Omental fat pad (tissue), 4 donors: ENCODE results near the gene METAP1D. TPM values are rescaled to one million over a fixed set of nuclear protein-coding genes. Genes with fewer than 3 reads are reported as not detected.
"Not testable (repeated sequence)": the region's sequence is repeated elsewhere in the genome, so short reads cannot be mapped to it uniquely, and the experiment has no call there.

Experiments
- ATAC-seq: fragments of 150-250 bp; one replicate; pipeline ENCODE4 v1.9.1; 2016; ENCODE audit warnings: mild to moderate bottlenecking, moderate library complexity; ENCODE audit not compliant: low FRiP score
- DNase-seq: peaks from one replicate; pipeline ENCODE4 v3.0.0-alpha.2; 2019; ENCODE audit warnings: low spot score
- total RNA-seq, 4 donors: library from RNA; depleted of rRNA; stranded (reverse); fragments of >200 nt; gene quantifications; one replicate each; pipeline ENCODE4 v1.1.0, GENCODE V29; 2016
- TF ChIP-seq, protein P1 (sequence below), 3 donors: fragments of 450-650 bp; IDR thresholded peaks; one replicate each; pipeline ENCODE4 v1.5.1; 2016 to 2017; ENCODE audit warnings: antibody characterized with exemption in 3 of 3, mild to moderate bottlenecking in 3 of 3, moderate library complexity in 2 of 3

The METAP1D gene
- total RNA-seq, 4 donors from 2014 or later = 5.4 to 9.6 (median 8.5) TPM

DNA sequence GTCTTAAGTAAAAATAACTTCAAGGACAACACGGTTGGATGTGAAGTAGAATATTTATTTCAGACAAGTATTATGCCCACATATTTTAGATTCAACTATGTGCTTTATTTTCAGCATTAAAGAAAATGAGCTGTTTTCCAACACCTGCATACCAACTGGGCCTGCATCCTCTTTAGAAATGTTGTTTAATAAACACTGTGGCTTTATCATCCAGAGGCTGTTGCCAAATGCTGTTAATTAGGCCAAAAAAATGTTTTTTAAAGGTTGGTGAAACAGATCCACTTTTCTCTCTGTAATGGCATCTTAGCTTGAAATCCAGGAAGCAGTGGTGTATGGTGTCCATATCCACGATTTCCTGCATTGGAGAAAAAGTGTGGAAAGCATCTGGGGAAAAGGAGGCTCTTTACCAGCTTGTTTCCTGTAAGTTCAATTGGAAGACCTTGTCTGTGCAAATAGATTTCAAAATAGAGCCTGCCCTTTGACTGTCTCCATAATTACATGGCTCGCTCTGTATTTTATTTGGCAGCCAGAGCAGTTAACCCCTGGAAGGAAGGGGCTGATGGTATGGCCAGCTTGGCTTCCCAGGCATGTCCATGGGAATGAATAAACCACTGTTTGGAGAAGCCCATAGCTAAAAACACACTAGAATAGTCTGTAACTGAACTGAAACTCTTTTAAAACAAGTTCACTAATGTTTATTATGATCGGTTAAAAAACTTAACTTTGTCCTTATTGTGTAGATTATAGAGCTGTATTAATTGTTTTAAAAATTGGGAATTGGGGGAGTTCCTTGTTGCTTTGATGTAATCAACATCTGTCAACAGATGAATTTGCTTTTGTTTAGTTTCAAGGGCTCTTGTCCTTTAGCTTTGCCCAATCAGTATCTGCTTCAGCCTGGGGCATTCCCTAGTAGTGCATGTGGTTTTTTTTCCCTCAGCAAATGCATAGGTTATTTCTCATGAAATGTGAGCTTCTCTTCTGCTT, 52.5 kb downstream of the METAP1D start:
- TF ChIP-seq, protein P1, sequence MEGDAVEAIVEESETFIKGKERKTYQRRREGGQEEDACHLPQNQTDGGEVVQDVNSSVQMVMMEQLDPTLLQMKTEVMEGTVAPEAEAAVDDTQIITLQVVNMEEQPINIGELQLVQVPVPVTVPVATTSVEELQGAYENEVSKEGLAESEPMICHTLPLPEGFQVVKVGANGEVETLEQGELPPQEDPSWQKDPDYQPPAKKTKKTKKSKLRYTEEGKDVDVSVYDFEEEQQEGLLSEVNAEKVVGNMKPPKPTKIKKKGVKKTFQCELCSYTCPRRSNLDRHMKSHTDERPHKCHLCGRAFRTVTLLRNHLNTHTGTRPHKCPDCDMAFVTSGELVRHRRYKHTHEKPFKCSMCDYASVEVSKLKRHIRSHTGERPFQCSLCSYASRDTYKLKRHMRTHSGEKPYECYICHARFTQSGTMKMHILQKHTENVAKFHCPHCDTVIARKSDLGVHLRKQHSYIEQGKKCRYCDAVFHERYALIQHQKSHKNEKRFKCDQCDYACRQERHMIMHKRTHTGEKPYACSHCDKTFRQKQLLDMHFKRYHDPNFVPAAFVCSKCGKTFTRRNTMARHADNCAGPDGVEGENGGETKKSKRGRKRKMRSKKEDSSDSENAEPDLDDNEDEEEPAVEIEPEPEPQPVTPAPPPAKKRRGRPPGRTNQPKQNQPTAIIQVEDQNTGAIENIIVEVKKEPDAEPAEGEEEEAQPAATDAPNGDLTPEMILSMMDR (IDR thresholded peaks at IDR 0.05) = no peak
- ATAC-seq = no peak
- no peak for DNase-seq

DNA sequence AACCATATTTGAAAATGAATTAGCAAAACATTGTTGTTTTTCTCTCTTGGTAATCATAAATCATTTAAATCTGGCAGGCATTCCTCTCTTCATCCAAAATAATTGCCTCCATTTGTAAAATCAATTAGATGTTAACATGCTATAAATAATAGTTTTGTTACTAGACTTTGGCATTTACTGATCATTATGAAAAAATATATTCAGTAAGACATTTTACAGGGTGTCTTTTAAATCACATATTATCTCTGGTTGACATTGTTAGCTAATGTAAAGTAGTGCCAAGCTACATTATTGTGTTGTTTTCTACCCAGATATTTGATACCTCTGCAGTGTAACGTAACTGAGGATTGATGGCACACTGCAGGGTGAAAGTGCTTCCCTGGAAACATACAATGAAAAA, 53.7 kb downstream of the METAP1D start:
- DNase-seq (no peak), ATAC-seq (no peak)
- TF ChIP-seq, protein P1 (IDR thresholded peaks at IDR 0.05) = no peak

DNA sequence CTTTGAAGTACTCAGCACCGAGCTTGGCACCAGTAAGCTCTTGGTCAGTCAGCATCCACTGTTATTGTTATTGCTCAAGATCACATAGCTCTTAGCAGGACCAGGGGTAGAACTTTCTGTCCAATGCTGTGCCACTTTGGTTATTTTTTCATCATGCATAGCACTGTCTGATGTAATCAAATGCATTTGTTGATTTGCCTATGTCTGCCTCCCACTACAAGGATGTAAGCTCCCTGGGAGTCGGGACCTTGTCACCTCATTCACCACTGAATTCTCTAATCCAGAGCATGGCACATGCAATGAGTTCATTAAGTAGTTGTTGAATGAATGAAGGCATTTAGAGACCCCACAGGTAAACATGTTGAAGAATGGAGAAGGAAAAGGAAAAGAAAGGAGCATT, 56.5 kb downstream of the METAP1D start:
- no peak for ATAC-seq
- TF ChIP-seq, protein P1 (IDR thresholded peaks at IDR 0.05) = no peak
- DNase-seq = no peak

DNA sequence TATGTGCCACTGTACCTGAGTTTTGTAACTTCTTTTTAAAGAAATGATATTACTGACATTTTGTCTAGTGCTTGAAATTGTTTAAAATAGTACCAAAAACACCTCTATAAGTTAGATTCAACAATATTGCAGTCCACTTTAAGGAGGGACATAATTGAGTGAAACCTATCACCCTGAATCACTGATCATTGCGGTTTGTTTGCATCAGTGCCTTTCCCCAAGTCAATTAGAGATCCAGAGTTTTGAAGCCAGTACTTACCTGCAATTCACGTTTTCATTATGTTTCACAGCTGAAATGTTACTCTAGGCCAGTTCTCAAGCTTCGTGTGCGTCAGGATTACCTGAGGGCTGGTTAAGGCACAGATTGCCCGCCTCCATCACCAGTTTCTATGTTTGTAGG, 58.9 kb downstream of the METAP1D start:
- no peak for ATAC-seq
- TF ChIP-seq, protein P1 (IDR thresholded peaks at IDR 0.05) = no peak
- DNase-seq = no peak

DNA sequence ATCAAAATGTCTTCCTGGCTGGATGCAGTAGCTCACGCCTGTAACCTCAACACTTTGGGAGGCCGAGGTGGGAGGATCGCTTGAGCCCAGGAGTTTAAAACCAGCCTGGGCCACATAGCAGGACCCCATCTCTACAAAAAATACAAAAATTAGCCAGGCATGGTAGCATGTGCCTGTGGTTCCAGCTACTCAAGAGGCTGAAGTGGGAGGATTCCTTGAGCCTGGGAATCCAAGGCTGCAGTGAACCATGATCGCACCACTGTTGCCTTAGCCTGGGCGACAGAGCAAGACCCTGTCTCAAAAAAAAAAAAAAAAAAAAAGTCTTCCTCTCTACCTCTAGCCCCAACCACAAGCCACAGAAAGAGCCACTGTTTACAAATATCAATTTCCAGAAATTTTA, 60.4 kb downstream of the METAP1D start:
- not testable (repeated sequence) for ATAC-seq, DNase-seq

DNA sequence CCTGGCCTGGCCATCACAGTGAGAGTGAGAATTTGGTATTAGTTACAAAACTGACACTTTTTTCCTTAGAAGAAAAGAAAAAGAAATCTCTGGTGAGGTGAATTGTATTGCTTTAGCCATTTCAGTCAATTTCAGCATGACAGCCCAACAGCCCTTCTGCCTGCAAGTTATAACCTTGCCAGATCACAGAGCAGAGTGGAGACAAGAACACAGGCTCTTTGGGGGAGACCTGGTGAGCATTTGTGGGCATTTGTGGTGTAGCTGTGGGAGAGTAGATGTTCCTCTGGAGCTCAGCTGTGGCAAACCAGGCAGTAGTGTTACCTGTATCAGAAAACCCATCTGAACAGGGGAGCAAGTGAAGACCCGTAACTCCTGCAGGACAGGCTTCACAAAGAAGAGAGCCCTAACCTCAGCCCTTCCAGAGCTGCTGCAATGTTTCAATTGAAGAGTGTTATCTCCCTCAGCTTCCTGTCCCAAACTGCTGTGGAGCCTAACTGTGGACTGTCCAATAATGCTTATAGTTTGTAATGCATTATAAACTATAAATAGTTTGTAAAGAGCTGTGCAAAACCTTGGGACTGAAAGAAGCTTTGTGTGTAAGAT, 62.8 kb downstream of the METAP1D start:
- ATAC-seq (no peak), DNase-seq (no peak)
- TF ChIP-seq, protein P1 (IDR thresholded peaks at IDR 0.05) = no peak

DNA sequence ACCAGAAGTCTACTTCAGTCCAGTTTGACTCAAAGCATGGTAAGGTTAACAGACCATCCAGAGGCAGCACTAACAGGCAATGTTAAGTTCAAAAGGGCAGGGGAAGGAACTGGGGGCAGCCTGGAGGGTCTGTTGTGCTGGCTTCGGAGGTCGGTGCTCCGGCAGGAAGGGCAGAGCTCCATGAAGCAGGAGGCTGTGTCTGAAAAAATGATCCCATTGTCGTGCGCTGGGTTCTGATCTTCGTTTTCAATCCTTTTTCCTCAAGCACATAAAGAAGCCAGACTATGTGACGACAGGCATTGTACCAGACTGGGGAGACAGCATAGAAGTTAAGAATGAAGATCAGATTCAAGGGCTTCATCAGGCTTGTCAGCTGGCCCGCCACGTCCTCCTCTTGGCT, 63.7 kb downstream of the METAP1D start:
- no peak for DNase-seq
- TF ChIP-seq, protein P1 (IDR thresholded peaks at IDR 0.05) = no peak
- ATAC-seq = no peak
